EH (cell line): ENCODE data around the gene EYA2.
A peak's percentile ranks its signal among the peaks of the same experiment; 100 is the strongest.

Experiments
- DNase-seq: peaks from one replicate; pipeline ENCODE4 v3.0.0-alpha.2; 2015; ENCODE audit warnings: low read depth

Gene EYA2

GRCh38 chr20:47141941-47142773 lies 247.5 kb downstream of the EYA2 start:
- DNase-seq: no peak

GRCh38 chr20:47142774-47143170 lies 248.1 kb downstream of the EYA2 start:
- DNase-seq: no peak

GRCh38 chr20:47143657-47144056 lies 249.0 kb downstream of the EYA2 start:
- no peak for DNase-seq

GRCh38 chr20:47144463-47144862 lies 249.8 kb downstream of the EYA2 start:
- no peak for DNase-seq

- DNase-seq: peak; percentile 89
Observed at GRCh38 chr20:47146686-47147085, 252.0 kb downstream of the EYA2 start.

- no peak for DNase-seq
Observed at GRCh38 chr20:47148059-47148458, 253.4 kb downstream of the EYA2 start.

GRCh38 chr20:47149939-47150338 lies 255.3 kb downstream of the EYA2 start:
- no peak for DNase-seq

- peak; percentile 85 for DNase-seq
Observed at GRCh38 chr20:47150403-47151152, 255.9 kb downstream of the EYA2 start.

GRCh38 chr20:47152068-47152467 lies 257.4 kb downstream of the EYA2 start:
- DNase-seq: no peak

- DNase-seq: no peak
Observed at GRCh38 chr20:47154089-47154488, 259.4 kb downstream of the EYA2 start.

GRCh38 chr20:47156301-47157137 lies 261.9 kb downstream of the EYA2 start:
- no peak for DNase-seq

GRCh38 chr20:47159166-47159565 lies 264.5 kb downstream of the EYA2 start:
- no peak for DNase-seq

GRCh38 chr20:47160240-47160639 lies 265.6 kb downstream of the EYA2 start:
- DNase-seq: no peak

GRCh38 chr20:47160992-47161391 lies 266.3 kb downstream of the EYA2 start:
- DNase-seq: no peak

GRCh38 chr20:47161411-47161810 lies 266.8 kb downstream of the EYA2 start:
- no peak for DNase-seq

- no peak for DNase-seq
Observed at GRCh38 chr20:47164140-47164539, 269.5 kb downstream of the EYA2 start.

GRCh38 chr20:47165376-47165865 lies 270.8 kb downstream of the EYA2 start:
- no peak for DNase-seq

GRCh38 chr20:47167846-47168245 lies 273.2 kb downstream of the EYA2 start:
- no peak for DNase-seq

- no peak for DNase-seq
Observed at GRCh38 chr20:47172579-47172978, 277.9 kb downstream of the EYA2 start.

- no peak for DNase-seq
Observed at GRCh38 chr20:47173596-47174216, 279.1 kb downstream of the EYA2 start.

- DNase-seq: no peak
Observed at GRCh38 chr20:47174456-47175243, 280.0 kb downstream of the EYA2 start.
